GM21786 (cell line): ENCODE measurements around the gene CSNK2B.

ENCODE experiments used
- ATAC-seq: cut with Tn5 transposase; IDR thresholded peaks from one replicate; pipeline ENCODE4 v1.9.1; 2021; ENCODE audit not compliant: unreplicated experiment

Gene CSNK2B

GRCh38 chr6:31636698-31637596 lies 28.9 kb upstream of the CSNK2B start:
- ATAC-seq = no peak

GRCh38 chr6:31639043-31639442 lies 26.8 kb upstream of the CSNK2B start:
- no peak for ATAC-seq

- no peak for ATAC-seq
These were observed 26.4 kb upstream of the CSNK2B start for GRCh38 chr6:31639449-31639861.

GRCh38 chr6:31640612-31641011 lies 25.3 kb upstream of the CSNK2B start:
- no peak for ATAC-seq

- no peak for ATAC-seq
These were observed 24.5 kb upstream of the CSNK2B start for GRCh38 chr6:31641370-31641769.

GRCh38 chr6:31642798-31643570 lies 22.9 kb upstream of the CSNK2B start:
- no peak for ATAC-seq

GRCh38 chr6:31643818-31644454 lies 21.9 kb upstream of the CSNK2B start:
- ATAC-seq = no peak

- no peak for ATAC-seq
These were observed 20.6 kb upstream of the CSNK2B start for GRCh38 chr6:31645325-31645724.

GRCh38 chr6:31651602-31652191 lies 14.2 kb upstream of the CSNK2B start:
- ATAC-seq = peak; percentile 26

GRCh38 chr6:31652925-31653724 lies 12.8 kb upstream of the CSNK2B start:
- peak; percentile 57 for ATAC-seq

- ATAC-seq = no peak
These were observed 11.1 kb upstream of the CSNK2B start for GRCh38 chr6:31654574-31655348.

- no peak for ATAC-seq
These were observed 10.3 kb upstream of the CSNK2B start, which contains the start of gene APOM for GRCh38 chr6:31655349-31656237. APOM (plus strand) TSS chr6:31655894; CDS start chr6:31655967, 73 bp downstream.

- no peak for ATAC-seq
These were observed 8.3 kb upstream of the CSNK2B start for GRCh38 chr6:31657406-31658157.

- no peak for ATAC-seq
These were observed 7.7 kb upstream of the CSNK2B start for GRCh38 chr6:31658158-31658688.

GRCh38 chr6:31658983-31659648 lies 6.8 kb upstream of the CSNK2B start:
- ATAC-seq = no peak

GRCh38 chr6:31659649-31660380 lies 6.1 kb upstream of the CSNK2B start:
- ATAC-seq = no peak
